Muscle of back (tissue), 13 donors: Measurements from ENCODE around the gene PROX1. TPM values are rescaled to one million over a fixed set of nuclear protein-coding genes. Genes with fewer than 3 reads are reported as not detected.
A peak's percentile ranks its signal among the peaks of the same experiment; 100 is the strongest.

Experiments used
- DNase-seq, 3 donors: peaks; one replicate each; pipeline versions ENCODE4 v3.0.0 to v3.0.0-alpha.2; 2013
- long read RNA-seq, 9 donors: transcript quantifications; one replicate each; lab custom pipeline, GENCODE V29; 2026
- polyA plus RNA-seq, 10 donors: library from polyadenylated mRNA; unstranded; fragments of 120-200 nt; gene quantifications; one replicate each; pipeline ENCODE4 v1.2.1, GENCODE V29; 2013; ENCODE audit not compliant: insufficient read length in 10 of 10

PROX1 gene, protein sequence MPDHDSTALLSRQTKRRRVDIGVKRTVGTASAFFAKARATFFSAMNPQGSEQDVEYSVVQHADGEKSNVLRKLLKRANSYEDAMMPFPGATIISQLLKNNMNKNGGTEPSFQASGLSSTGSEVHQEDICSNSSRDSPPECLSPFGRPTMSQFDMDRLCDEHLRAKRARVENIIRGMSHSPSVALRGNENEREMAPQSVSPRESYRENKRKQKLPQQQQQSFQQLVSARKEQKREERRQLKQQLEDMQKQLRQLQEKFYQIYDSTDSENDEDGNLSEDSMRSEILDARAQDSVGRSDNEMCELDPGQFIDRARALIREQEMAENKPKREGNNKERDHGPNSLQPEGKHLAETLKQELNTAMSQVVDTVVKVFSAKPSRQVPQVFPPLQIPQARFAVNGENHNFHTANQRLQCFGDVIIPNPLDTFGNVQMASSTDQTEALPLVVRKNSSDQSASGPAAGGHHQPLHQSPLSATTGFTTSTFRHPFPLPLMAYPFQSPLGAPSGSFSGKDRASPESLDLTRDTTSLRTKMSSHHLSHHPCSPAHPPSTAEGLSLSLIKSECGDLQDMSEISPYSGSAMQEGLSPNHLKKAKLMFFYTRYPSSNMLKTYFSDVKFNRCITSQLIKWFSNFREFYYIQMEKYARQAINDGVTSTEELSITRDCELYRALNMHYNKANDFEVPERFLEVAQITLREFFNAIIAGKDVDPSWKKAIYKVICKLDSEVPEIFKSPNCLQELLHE
- polyA plus RNA-seq = 10 to 100 TPM in 9 of 10 donors, 1 to 10 TPM in 1; 9.4 to 14.4 (median 11.3) TPM
- long read RNA-seq, donor 1 = 0 reads
- long read RNA-seq, donor 2 = 0 reads
- long read RNA-seq, donor 3 = 0 reads
- long read RNA-seq, donor 4, full-length matches to known transcripts = 1 of 1 reads
- long read RNA-seq, donor 4, partial matches to known transcripts = 0 of 1 reads
- long read RNA-seq, donor 4, other reads (novel, unspliced or antisense) = 0 of 1 reads
- long read RNA-seq, donor 5, partial matches to known transcripts = 0 of 1 reads
- long read RNA-seq, donor 5, other reads (novel, unspliced or antisense) = 0 of 1 reads
- long read RNA-seq, donor 6, full-length matches to known transcripts = 2 of 2 reads
- long read RNA-seq, donor 6, partial matches to known transcripts = 0 of 2 reads
- long read RNA-seq, donor 6, other reads (novel, unspliced or antisense) = 0 of 2 reads
- long read RNA-seq, donor 7 = 0 reads
- long read RNA-seq, donor 8 = 0 reads
- long read RNA-seq, donor 9 = 0 reads

GRCh38 chr1:213987927-213988506 lies at the start of gene PROX1:
Gene PROX1, plus strand, starts transcription at chr1:213987973. Its CDS starts 8,563 bp downstream, at chr1:213996536.
- peak; percentile 90 to 96 (median 93) for DNase-seq

GRCh38 chr1:213938776-213939175 lies 49.0 kb upstream of the PROX1 start:
- DNase-seq = no peak

- DNase-seq = no peak
Observed at GRCh38 chr1:213939888-213940287, 47.9 kb upstream of the PROX1 start.

GRCh38 chr1:213940947-213941346 lies 46.8 kb upstream of the PROX1 start:
- no peak for DNase-seq

- no peak for DNase-seq
Observed at GRCh38 chr1:213942061-213942460, 45.7 kb upstream of the PROX1 start.

- DNase-seq = no peak
Observed at GRCh38 chr1:213947200-213947801, 40.5 kb upstream of the PROX1 start.

GRCh38 chr1:213951876-213952275 lies 35.9 kb upstream of the PROX1 start:
- no peak for DNase-seq

- peak in 2 of 3 donors; percentile 10 to 29 for DNase-seq
Observed at GRCh38 chr1:213953806-213954205, 34.0 kb upstream of the PROX1 start.

- no peak for DNase-seq
Observed at GRCh38 chr1:213956295-213956770, 31.4 kb upstream of the PROX1 start.

GRCh38 chr1:213958346-213958745 lies 29.4 kb upstream of the PROX1 start:
- DNase-seq = no peak

DNA sequence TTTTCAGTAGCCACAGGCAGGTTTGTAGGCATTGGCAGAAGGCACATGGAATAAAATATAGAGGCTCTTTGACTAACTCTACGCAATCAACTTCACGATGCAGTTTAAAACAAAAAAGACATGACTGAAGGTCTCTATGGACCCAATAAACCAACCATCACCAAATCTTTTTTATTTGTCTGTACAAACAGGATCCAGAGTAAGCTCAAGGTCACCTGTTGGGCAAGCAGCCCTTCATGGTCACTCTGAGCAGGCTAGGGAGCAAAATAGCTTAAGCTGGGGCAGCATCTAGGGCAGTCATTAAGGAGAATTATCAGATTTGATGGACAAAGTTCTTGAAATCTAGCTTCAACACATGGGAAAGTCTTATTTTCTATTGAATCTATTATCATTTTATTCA lies 26.8 kb upstream of the PROX1 start:
- DNase-seq = no peak

DNA sequence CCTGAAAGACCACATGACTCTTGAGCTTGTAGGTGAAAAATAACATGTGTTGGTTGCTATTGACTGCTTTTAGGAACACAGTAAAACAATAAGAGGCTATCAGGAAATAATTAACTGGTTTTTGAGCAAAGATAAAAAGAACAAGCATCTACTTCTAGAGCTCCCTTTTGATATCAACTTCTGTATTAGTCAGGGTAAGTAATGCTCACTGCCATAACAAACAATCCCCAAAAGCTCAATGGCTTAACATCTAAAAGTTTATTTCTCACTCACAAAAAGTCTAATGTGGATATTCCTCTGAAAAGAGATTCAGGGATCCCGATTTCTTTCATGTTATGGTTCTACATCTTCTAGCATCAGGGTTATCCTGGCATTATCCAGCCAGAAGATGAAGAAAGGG lies 25.3 kb upstream of the PROX1 start:
- DNase-seq = no peak

GRCh38 chr1:213966122-213966521 lies 21.7 kb upstream of the PROX1 start:
- no peak for DNase-seq

DNA sequence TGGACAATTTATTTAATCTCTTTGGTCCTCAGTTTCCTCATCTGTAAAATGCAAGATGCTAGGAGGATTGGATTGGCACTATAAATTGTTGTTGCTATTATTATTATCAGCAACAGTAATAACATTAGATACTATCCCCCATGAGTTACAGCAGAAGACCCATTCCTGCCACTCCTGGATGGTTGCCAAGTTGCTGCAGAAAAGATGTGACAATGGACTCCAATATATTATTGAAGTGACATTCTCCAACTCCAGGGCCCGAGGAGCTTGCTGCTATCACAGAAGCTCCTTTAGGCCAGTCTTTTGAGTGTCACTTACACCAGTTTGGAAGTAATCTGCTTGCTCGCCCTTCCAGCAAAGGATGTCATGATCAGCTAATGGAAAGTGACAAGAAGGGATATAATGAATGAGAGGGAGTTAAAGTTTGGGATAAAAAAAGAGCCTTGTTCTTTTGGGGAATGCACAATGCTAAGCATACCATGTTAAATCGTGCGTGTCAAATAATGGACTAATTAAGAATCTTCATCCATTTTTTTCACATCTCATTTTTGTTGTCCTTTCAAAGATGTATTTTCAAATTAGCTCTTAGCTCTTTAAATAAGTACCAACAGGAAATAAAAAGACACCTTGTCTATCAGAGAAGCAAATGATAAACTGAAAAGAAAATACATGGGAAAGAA lies 19.5 kb upstream of the PROX1 start:
- DNase-seq = no peak

GRCh38 chr1:213969958-213970555 lies 17.7 kb upstream of the PROX1 start:
- peak in 1 of 3 donors; percentile 14 for DNase-seq

GRCh38 chr1:213972141-213972540 lies 15.6 kb upstream of the PROX1 start:
- no peak for DNase-seq

DNA sequence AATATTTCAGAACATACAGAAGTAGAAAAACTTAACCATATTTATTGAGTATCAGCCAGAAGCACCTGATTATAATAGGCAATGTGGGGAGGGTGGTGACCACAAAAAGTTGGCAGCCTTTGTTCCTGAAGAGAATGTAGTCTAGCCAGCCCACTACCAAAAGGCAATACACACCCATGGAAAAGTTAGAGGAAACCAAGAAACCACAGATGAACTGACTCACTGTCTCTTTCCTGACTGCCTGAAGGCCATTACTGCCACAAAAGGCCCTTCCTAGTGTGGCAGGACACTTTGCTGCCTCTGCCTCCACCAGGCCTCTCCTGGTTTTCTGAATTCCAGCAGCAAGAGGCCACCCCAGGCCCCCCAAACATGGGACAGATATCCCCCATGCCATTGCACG lies 14.6 kb upstream of the PROX1 start:
- no peak for DNase-seq

GRCh38 chr1:213976665-213977485 lies 10.9 kb upstream of the PROX1 start:
- DNase-seq = no peak

DNA sequence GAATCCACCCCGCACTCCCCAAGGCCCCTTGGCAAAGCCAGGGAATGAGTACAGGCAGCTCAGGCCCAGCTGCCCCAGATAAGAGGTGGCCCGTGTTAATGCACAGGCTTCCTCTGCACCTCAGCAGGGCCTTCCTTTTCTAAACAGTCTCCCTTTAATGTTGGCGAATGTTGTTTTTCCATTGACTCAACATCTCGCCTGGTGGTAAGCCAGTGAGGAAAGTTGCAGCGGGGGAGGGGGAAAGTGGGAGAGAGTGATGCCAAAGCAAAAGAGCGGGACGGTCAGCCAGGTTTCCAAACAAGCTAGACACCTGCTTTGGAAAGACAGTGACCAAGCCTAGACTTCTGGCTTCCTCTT lies 10.3 kb upstream of the PROX1 start:
- no peak for DNase-seq
